H1 (cell line): Measurements from ENCODE around the gene SPRR1A. TPM values are rescaled to one million over a fixed set of nuclear protein-coding genes. Genes with fewer than 3 reads are reported as not detected.

Experiments
- CTCF ChIA-PET: fragments of 300-600 bp; sonication (Branson Sonifier 250); formaldehyde crosslinking; loops from one replicate; lab custom pipeline; 2021; ENCODE audit not compliant: partially characterized antibody; lab: Charles Lee
- POLR2A ChIA-PET: fragments of 300-600 bp; sonication (Branson Sonifier 250); formaldehyde crosslinking; loops from one replicate; lab custom pipeline; 2021; ENCODE audit warnings: inconsistent platforms; ENCODE audit not compliant: partially characterized antibody; lab: Charles Lee
- DNase-seq, 2 experiments: peaks; one replicate each; pipeline versions ENCODE4 v3.0.0 to v3.0.0-alpha.2; 2010 to 2022; ENCODE audit warnings: low spot score in 2 of 2, low read depth in 1 of 2, mixed read lengths in 1 of 2
- FAIRE-seq: peaks from 2 replicates; lab custom pipeline; 2011; peaks lifted over from hg19 to GRCh38; lab: Jason Lieb, UNC
- H2AFZ ChIP-seq: 2 replicates; pipeline ENCODE4 v1.8.1; 2012; ENCODE audit warnings: low read length, inconsistent platforms
- H2AK5ac ChIP-seq: 2 replicates; pipeline ENCODE4 v1.6.1; 2013; ENCODE audit warnings: low read depth, low read length
- H2BK120ac ChIP-seq: replicated peaks from 2 replicates; pipeline ENCODE3; 2013; ENCODE audit warnings: low read depth, low read length, inconsistent platforms
- H2BK12ac ChIP-seq: 2 replicates; pipeline ENCODE4 v1.6.1; 2013; ENCODE audit warnings: low read depth, low read length
- H2BK15ac ChIP-seq: 2 replicates; pipeline ENCODE4 v1.6.1; 2013; ENCODE audit warnings: low read length
- H2BK20ac ChIP-seq: 2 replicates; pipeline ENCODE4 v1.6.1; 2013; ENCODE audit warnings: low read length
- H2BK5ac ChIP-seq: 2 replicates; pipeline ENCODE4 v1.6.1; 2013; ENCODE audit warnings: low read depth, low read length
- H3K14ac ChIP-seq: 2 replicates; pipeline ENCODE4 v1.6.1; 2013; ENCODE audit warnings: inconsistent platforms; ENCODE audit not compliant: insufficient read length
- H3K18ac ChIP-seq: 2 replicates; pipeline ENCODE4 v1.6.1; 2013; ENCODE audit warnings: low read length; ENCODE audit errors: extremely low read depth
- H3K23ac ChIP-seq: 2 replicates; pipeline ENCODE4 v1.6.1; 2013; ENCODE audit warnings: inconsistent platforms; ENCODE audit not compliant: insufficient read length
- H3K23me2 ChIP-seq: 2 replicates; pipeline ENCODE4 v1.6.1; 2013; ENCODE audit warnings: low read depth, low read length
- H3K27ac ChIP-seq: 2 replicates; pipeline ENCODE4 v1.6.1; 2011; ENCODE audit warnings: low read depth, low read length, inconsistent platforms
- H3K27me3 ChIP-seq, 4 experiments: replicated peaks in 1 of 4; 1 replicate in 1 of 4; 2 replicates in 3 of 4; pipeline versions ENCODE4 v1.6.1 to v1.8.1; 2011 to 2013; ENCODE audit warnings: low read length in 3 of 4, mild to moderate bottlenecking in 3 of 4, inconsistent platforms in 2 of 4, mixed read lengths in 2 of 4, moderate library complexity in 1 of 4; ENCODE audit not compliant: control insufficient read depth in 3 of 4, insufficient read depth in 3 of 4; ENCODE audit errors: extremely low read depth in 1 of 4
- H3K36me3 ChIP-seq, 4 experiments: 2 replicates each; pipeline versions ENCODE4 v1.6.1 to v1.8.1; 2011 to 2013; ENCODE audit warnings: mild to moderate bottlenecking in 4 of 4, low read length in 3 of 4, moderate library complexity in 2 of 4, control low read depth in 1 of 4, inconsistent platforms in 1 of 4; ENCODE audit not compliant: insufficient read depth in 4 of 4, control insufficient read depth in 2 of 4
- H3K4ac ChIP-seq: replicated peaks from 2 replicates; pipeline ENCODE3; 2013; ENCODE audit warnings: low read length, low read depth, mixed read lengths, inconsistent platforms; ENCODE audit not compliant: insufficient read length
- H3K4me1 ChIP-seq, 4 experiments: replicated peaks in 1 of 4; 1 replicate in 1 of 4; 2 replicates in 3 of 4; pipeline versions ENCODE4 v1.6.1 to v1.8.1; 2011 to 2013; ENCODE audit warnings: low read length in 3 of 4, inconsistent platforms in 2 of 4, mixed read lengths in 1 of 4; ENCODE audit not compliant: insufficient read depth in 4 of 4, control insufficient read depth in 3 of 4
- H3K4me2 ChIP-seq, 2 experiments: 2 replicates each; pipeline versions ENCODE4 v1.6.1 to v1.8.1; 2011 to 2013; ENCODE audit warnings: low read depth in 2 of 2, low read length in 2 of 2, control low read depth in 1 of 2, inconsistent platforms in 1 of 2, mild to moderate bottlenecking in 1 of 2; ENCODE audit not compliant: insufficient read depth in 1 of 2
- H3K4me3 ChIP-seq, 4 experiments: fragments of 200-600, 300-600 bp in 1 of 4; sonication (generic), shearing (Covaris generic), sonication (Bioruptor Twin) in 1 of 4; 2 replicates each; pipeline versions ENCODE4 v1.5.1 to v1.8.1; 2011 to 2016; ENCODE audit warnings: low read length in 4 of 4, low read depth in 3 of 4, control low read depth in 2 of 4, inconsistent platforms in 2 of 4, mild to moderate bottlenecking in 2 of 4, mixed read lengths in 1 of 4, moderate library complexity in 1 of 4; ENCODE audit not compliant: insufficient read depth in 2 of 4; ENCODE audit errors: extremely low read depth in 1 of 4
- H3K56ac ChIP-seq: replicated peaks from 2 replicates; pipeline ENCODE3; 2013; ENCODE audit warnings: low read depth, mild to moderate bottlenecking, mixed read lengths, low read length, inconsistent platforms; ENCODE audit not compliant: insufficient read length
- H3K79me1 ChIP-seq: 2 replicates; pipeline ENCODE4 v1.6.1; 2013; ENCODE audit warnings: low read depth, low read length, control low read depth
- H3K79me2 ChIP-seq, 2 experiments: 2 replicates each; pipeline versions ENCODE4 v1.6.1 to v1.8.1; 2012 to 2013; ENCODE audit warnings: low read length in 2 of 2, mild to moderate bottlenecking in 2 of 2, inconsistent platforms in 1 of 2; ENCODE audit not compliant: insufficient read depth in 2 of 2, control insufficient read depth in 1 of 2
- H3K9ac ChIP-seq, 4 experiments: replicated peaks in 1 of 4; 1 replicate in 1 of 4; 2 replicates in 3 of 4; pipeline versions ENCODE4 v1.6.1 to v1.8.1; 2011 to 2013; ENCODE audit warnings: low read depth in 3 of 4, low read length in 3 of 4, control low read depth in 2 of 4, mild to moderate bottlenecking in 2 of 4, moderate library complexity in 2 of 4, inconsistent platforms in 1 of 4; ENCODE audit errors: extremely low read depth in 1 of 4
- H3K9me3 ChIP-seq, 2 experiments: 2 replicates each; pipeline versions ENCODE4 v1.6.1 to v1.8.1; 2012 to 2013; ENCODE audit warnings: mild to moderate bottlenecking in 2 of 2, moderate library complexity in 2 of 2, control low read depth in 1 of 2, inconsistent platforms in 1 of 2, low read depth in 1 of 2, low read length in 1 of 2, mixed read lengths in 1 of 2; ENCODE audit not compliant: insufficient read depth in 2 of 2
- H4K20me1 ChIP-seq, 2 experiments: replicated peaks in 1 of 2; 2 replicates each; pipeline versions ENCODE3 to v1.8.1; 2011 to 2013; ENCODE audit warnings: inconsistent platforms in 2 of 2, low read length in 2 of 2, mild to moderate bottlenecking in 1 of 2; ENCODE audit not compliant: insufficient read depth in 2 of 2, control insufficient read depth in 1 of 2
- H4K5ac ChIP-seq: 2 replicates; pipeline ENCODE4 v1.6.1; 2013; ENCODE audit warnings: low read length, low read depth, mixed read lengths, inconsistent platforms; ENCODE audit not compliant: insufficient read length
- H4K8ac ChIP-seq: 2 replicates; pipeline ENCODE4 v1.8.0; 2013; ENCODE audit warnings: mild to moderate bottlenecking, moderate library complexity, low read length, inconsistent platforms; ENCODE audit not compliant: insufficient read depth; ENCODE audit errors: extremely low read depth
- H4K91ac ChIP-seq: replicated peaks from 2 replicates; pipeline ENCODE3; 2013; ENCODE audit warnings: low read length, mixed read lengths, inconsistent platforms; ENCODE audit not compliant: insufficient read length
- ATF2 ChIP-seq: IDR thresholded peaks from 2 replicates; pipeline ENCODE4 v1.6.1; 2012; ENCODE audit warnings: low read length, inconsistent platforms
- CHD1 ChIP-seq: IDR thresholded peaks from 2 replicates; pipeline ENCODE4 v1.6.1; 2012; ENCODE audit warnings: low read depth, low read length, improper control_type of control experiment
- CTCF ChIP-seq, 3 experiments: IDR thresholded peaks; 1 replicate in 2 of 3; 2 replicates in 1 of 3; pipeline versions ENCODE4 v1.5.1 to v1.6.1; 2011; ENCODE audit warnings: low read length in 3 of 3, mild to moderate bottlenecking in 3 of 3, inconsistent platforms in 2 of 3, low read depth in 1 of 3, moderate library complexity in 1 of 3; ENCODE audit not compliant: insufficient read depth in 1 of 3; ENCODE audit errors: control extremely low read depth in 1 of 3
- EZH2 ChIP-seq: fragments of 200-600 bp; sonication (generic); IDR thresholded peaks from 2 replicates; pipeline ENCODE4 v1.7.1; 2012; ENCODE audit warnings: low read depth, mild to moderate bottlenecking, moderate library complexity, low read length, inconsistent platforms; ENCODE audit not compliant: severe bottlenecking
- KDM1A ChIP-seq: fragments of 200-600, 300-600 bp; sonication (generic); IDR thresholded peaks from 2 replicates; pipeline ENCODE4 v1.7.1; 2016; ENCODE audit warnings: mild to moderate bottlenecking, low read length, borderline replicate concordance
- POLR2AphosphoS5 ChIP-seq: IDR thresholded peaks from 2 replicates; pipeline ENCODE4 v1.6.1; 2011; ENCODE audit warnings: low read depth, low read length
- SP1 ChIP-seq: IDR thresholded peaks from 2 replicates; pipeline ENCODE4 v1.6.1; 2011; ENCODE audit warnings: low read depth, low read length
- WGBS, 2 experiments: shearing (Covaris generic) in 1 of 2; methylation state at CpG; one replicate each; pipeline versions ENCODE4 v1.1.6 to v1.1.7; 2013 to 2015; ENCODE audit warnings: low lambda C conversion rate in 2 of 2, mixed read lengths in 2 of 2, inconsistent platforms in 1 of 2, low coverage in 1 of 2, missing lambda C conversion rate in 1 of 2; ENCODE audit not compliant: insufficient replicate concordance in 2 of 2, insufficient coverage in 1 of 2, insufficient read length in 1 of 2; ENCODE audit errors: extremely low coverage in 1 of 2, missing lambda C conversion rate in 1 of 2; 5-methylcytosine and 5-hydroxymethylcytosine counted together
- polyA plus RNA-seq, 7 experiments: library from polyadenylated mRNA; depleted of rRNA in 3 of 7; stranded (reverse) in 5 of 7; unstranded in 2 of 7; fragments of >200 nt in 5 of 7; fragments of 200-250 nt in 2 of 7; gene quantifications; 1 replicate in 5 of 7; 2 replicates in 1 of 7; 4 replicates in 1 of 7; pipeline versions ENCODE4 v1.2.1 to v1.2.3, GENCODE V29; 2011 to 2013; ENCODE audit warnings: missing spikeins in 2 of 7, mixed read lengths in 2 of 7
- total RNA-seq: library from RNA; stranded (reverse); fragmentation: NEBNext Ultra II Directional; extraction: Animal tissue kit (Norgen Biotek cat#: 25700); gene quantifications from 2 replicates; pipeline ENCODE4 v1.2.1, GENCODE V29; 2021

SPRR1A gene
- total and polyA plus RNA-seq, 2 of the 8 experiments (the other 6 are each of a cell fraction or from before 2014, with no cell fraction given), result not detected

- Histone ChIP-seq H3K79me2 (no peaks in the 10 kb centered on the region), H2BK15ac (no peak within 1 kb of the TSS), H3K27me3 (no peaks in the 10 kb centered on the region), H3K56ac (no peak within 1 kb of the TSS), H3K4ac (no peak within 1 kb of the TSS), H3K4me3 (no peak within 1 kb of the TSS), H2BK120ac (no peak within 1 kb of the TSS), H3K27ac (no peak within 1 kb of the TSS), H3K9ac (no peak within 1 kb of the TSS), H4K5ac (no peak within 1 kb of the TSS), H2BK12ac (no peak within 1 kb of the TSS), H3K18ac (no peak within 1 kb of the TSS), H3K14ac (no peak within 1 kb of the TSS), H3K23ac (no peak within 1 kb of the TSS), H2BK20ac (no peak within 1 kb of the TSS), H4K91ac (no peak within 1 kb of the TSS), H3K9me3 (no peaks in the 10 kb centered on the region), H2AFZ (no peak within 1 kb of the TSS), H2BK5ac (no peak within 1 kb of the TSS), H3K4me2 (no peak within 1 kb of the TSS), H2AK5ac (no peak within 1 kb of the TSS), H3K36me3 (no peaks in the 10 kb centered on the region), H3K79me1 (no peaks in the 10 kb centered on the region), H3K23me2 (no peaks in the 10 kb centered on the region; the same call in 1 of the 2 replicates), H3K4me1 (peaks cover 0 to 4% (median 2%) of the 10 kb centered on the region in 4 experiments; a peak in 1 of 7 replicates), H4K8ac (no peak within 1 kb of the TSS), H4K20me1 (no peaks in the 10 kb centered on the region)
- POLR2A ChIA-PET, result no interaction called here
- FAIRE-seq, result no peak
- WGBS, 2 experiments, result 85% methylated on average over 2 of the region's 2 CpGs; no CpG with 5 or more reads in 1 of the 2 experiments
- CTCF ChIA-PET, result interaction anchor here (1.2 to 2.7 kb wide), 3 partner anchors 10 to 191 kb away, joined by 3 to 7 read pairs (median 3); no protein-coding TSS in a partner anchor
- TF ChIP-seq CHD1 (no peak), CTCF (IDR thresholded peaks at IDR 0.05; ENCODE audit: control extremely low read depth in 1 of 3, insufficient read depth in 1 of 3, low read depth in 1 of 3, low read length in 3 of 3) (no peak), EZH2 (no peak), KDM1A (no peak), POLR2AphosphoS5 (no peak), SP1 (no peak), ATF2 (no peak)
- no peak for DNase-seq
These were observed 17.5 kb downstream of the SPRR1A start, which contains the start of gene SPRR3 for GRCh38 chr1:153001382-153001781. Gene SPRR3 (plus strand): TSS chr1:153001749. CDS start chr1:153003021, 1,272 bp downstream.
